Measurements from ENCODE around the gene FMN1. TPM values are rescaled to one million over a fixed set of nuclear protein-coding genes. Genes with fewer than 3 reads are reported as not detected.

Gene FMN1
- total and polyA plus RNA-seq, 2 of the 8 experiments (the other 6 are each of a cell fraction or from before 2014, with no cell fraction given): 0.27 to 3.7 TPM

DNA sequence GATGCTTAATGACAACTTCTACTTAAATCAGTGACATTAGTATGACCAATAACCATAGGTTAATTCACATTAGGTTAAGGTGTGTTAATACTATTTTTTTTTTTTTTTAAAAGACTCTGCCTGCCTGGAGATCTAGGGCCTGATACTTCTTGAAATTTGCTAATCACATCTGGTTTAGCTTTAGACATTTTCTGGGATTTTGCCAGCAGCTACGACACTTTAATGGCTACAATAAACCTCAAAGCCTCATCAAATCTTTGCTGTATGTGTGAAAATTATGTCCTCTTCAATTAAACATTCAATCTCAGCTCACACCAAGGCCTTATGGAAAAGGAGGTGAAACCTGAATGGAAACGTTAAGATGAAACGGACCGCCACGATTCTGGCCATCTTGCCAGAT is 308.8 kb downstream of the FMN1 start (continued):
- TF ChIP-seq MAX (IDR thresholded peaks at IDR 0.05) (no peak), JUND (IDR thresholded peaks at IDR 0.05; ENCODE audit: low read length) (no peak), ASH2L (IDR thresholded peaks at IDR 0.05; ENCODE audit: low read length) (no peak), HDAC6 (IDR thresholded peaks at IDR 0.05; ENCODE audit: low read depth, low read length) (no peak), ZNF274 (IDR thresholded peaks at IDR 0.05; ENCODE audit: borderline replicate concordance, extremely low read depth, low read length) (no peak), BRCA1 (IDR thresholded peaks at IDR 0.05; ENCODE audit: low read depth, low read length) (no peak), CTBP2 (IDR thresholded peaks at IDR 0.05; ENCODE audit: borderline replicate concordance, insufficient read depth, insufficient read length, low read length) (no peak)
